Brain microvascular endothelial cell (primary cell): ENCODE results near the gene ABCA3.
"Not testable (repeated sequence)": the region's sequence is repeated elsewhere in the genome, so short reads cannot be mapped to it uniquely, and the experiment has no call there.

Source experiments
- DNase-seq: peaks from one replicate; pipeline ENCODE4 v3.0.0-alpha.2; 2020
- H3K27ac ChIP-seq: fragments of 250-450 bp; sonication (Bioruptor Pico); 2 replicates; pipeline ENCODE4 v1.5.1; 2020; ENCODE audit warnings: mild to moderate bottlenecking, moderate library complexity
- H3K27me3 ChIP-seq: fragments of 250-450 bp; sonication (Bioruptor Pico); replicated peaks from 2 replicates; pipeline ENCODE4 v1.5.1; 2020; ENCODE audit warnings: mild to moderate bottlenecking
- H3K36me3 ChIP-seq: fragments of 250-450 bp; sonication (Bioruptor Pico); replicated peaks from 2 replicates; pipeline ENCODE4 v1.5.1; 2020; ENCODE audit warnings: mild to moderate bottlenecking
- H3K4me3 ChIP-seq: 2 replicates; pipeline ENCODE4 v1.5.1; 2011; ENCODE audit warnings: low read depth, mild to moderate bottlenecking, control low read depth, low read length, moderate library complexity
- in situ Hi-C: cut with HindIII; loops from 2 replicates; pipeline ENCODE4 v1.10.0; 2017; ENCODE audit warnings: low sequenced_read_pairs, low pct_ligation_motif_present
- TF ChIP-seq, protein P1 (sequence below): IDR thresholded peaks from 2 replicates; pipeline ENCODE4 v1.5.1; 2011; ENCODE audit warnings: low read depth, mild to moderate bottlenecking, moderate library complexity, low read length, control low read depth, inconsistent platforms; ENCODE audit errors: missing control alignments

The ABCA3 gene

GRCh38 chr16:2260250-2260649 is 80.3 kb downstream of the ABCA3 start:
- TF ChIP-seq, protein P1, sequence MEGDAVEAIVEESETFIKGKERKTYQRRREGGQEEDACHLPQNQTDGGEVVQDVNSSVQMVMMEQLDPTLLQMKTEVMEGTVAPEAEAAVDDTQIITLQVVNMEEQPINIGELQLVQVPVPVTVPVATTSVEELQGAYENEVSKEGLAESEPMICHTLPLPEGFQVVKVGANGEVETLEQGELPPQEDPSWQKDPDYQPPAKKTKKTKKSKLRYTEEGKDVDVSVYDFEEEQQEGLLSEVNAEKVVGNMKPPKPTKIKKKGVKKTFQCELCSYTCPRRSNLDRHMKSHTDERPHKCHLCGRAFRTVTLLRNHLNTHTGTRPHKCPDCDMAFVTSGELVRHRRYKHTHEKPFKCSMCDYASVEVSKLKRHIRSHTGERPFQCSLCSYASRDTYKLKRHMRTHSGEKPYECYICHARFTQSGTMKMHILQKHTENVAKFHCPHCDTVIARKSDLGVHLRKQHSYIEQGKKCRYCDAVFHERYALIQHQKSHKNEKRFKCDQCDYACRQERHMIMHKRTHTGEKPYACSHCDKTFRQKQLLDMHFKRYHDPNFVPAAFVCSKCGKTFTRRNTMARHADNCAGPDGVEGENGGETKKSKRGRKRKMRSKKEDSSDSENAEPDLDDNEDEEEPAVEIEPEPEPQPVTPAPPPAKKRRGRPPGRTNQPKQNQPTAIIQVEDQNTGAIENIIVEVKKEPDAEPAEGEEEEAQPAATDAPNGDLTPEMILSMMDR = no peak
- Histone ChIP-seq H3K36me3 (peaks cover 76% of the 10 kb centered on the region), H3K27ac (no peak overlapping the region), H3K4me3 (no peak overlapping the region), H3K27me3 (no peaks in the 10 kb centered on the region)
- in situ Hi-C loops = no loop called here
- no peak for DNase-seq

- in situ Hi-C loops, DNase-seq, H3K27ac ChIP-seq, H3K4me3 ChIP-seq, H3K27me3 ChIP-seq: not testable (repeated sequence)
- peaks cover 85% of the 10 kb centered on the region for H3K36me3 ChIP-seq
Measured at GRCh38 chr16:2258530-2258929, 82.0 kb downstream of the ABCA3 start.

- in situ Hi-C loops = no loop called here
- no peak for DNase-seq
- no peaks in the 10 kb centered on the region for H3K27me3 ChIP-seq
- no peak overlapping the region for H3K27ac ChIP-seq
- no peak overlapping the region for H3K4me3 ChIP-seq
- TF ChIP-seq, protein P1 = no peak
- H3K36me3 ChIP-seq = peaks cover 82% of the 10 kb centered on the region
Measured at GRCh38 chr16:2257726-2258125, 82.8 kb downstream of the ABCA3 start.

DNA sequence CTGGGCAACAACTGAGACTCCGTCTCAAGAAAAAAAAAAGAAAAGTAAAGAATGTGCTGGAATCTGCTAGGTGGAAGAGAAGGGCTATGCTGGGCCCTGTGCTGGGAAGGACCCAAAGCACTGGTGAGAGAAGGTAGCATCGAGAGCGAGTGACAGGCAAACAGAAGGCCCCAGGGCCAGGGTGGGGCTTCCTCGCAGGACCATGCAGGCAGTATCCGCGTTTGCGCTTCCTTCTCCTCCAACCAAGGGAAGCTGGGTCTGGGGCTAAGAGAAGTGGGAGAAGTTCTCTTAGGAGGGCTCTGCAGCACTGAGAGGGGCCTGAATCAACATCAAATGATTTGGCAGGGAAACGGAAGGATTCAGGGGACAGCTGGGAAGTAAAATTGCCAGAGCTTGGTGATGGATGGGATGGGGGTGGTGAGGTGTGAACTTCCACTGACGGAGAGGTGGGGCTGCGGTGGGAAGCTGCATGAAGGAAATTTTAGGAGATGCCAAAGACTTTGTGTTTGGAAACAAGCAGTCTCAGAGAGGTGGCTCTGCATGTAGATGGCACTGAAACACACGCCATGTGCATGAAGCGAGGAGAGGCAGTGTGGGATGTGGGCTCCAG is 83.9 kb downstream of the ABCA3 start:
- in situ Hi-C loops = no loop called here
- Histone ChIP-seq H3K27me3 (no peaks in the 10 kb centered on the region), H3K27ac (no peak overlapping the region), H3K4me3 (no peak overlapping the region), H3K36me3 (peaks cover 77% of the 10 kb centered on the region)
- no peak for DNase-seq
- TF ChIP-seq, protein P1 = no peak

GRCh38 chr16:2253293-2253692 is 87.2 kb downstream of the ABCA3 start:
- no peak for DNase-seq
- no peak overlapping the region for H3K27ac ChIP-seq

GRCh38 chr16:2252806-2253148 is 87.8 kb downstream of the ABCA3 start:
- H3K36me3 ChIP-seq = peaks cover 51% of the 10 kb centered on the region
- no peaks in the 10 kb centered on the region for H3K27me3 ChIP-seq
- H3K27ac ChIP-seq = no peak overlapping the region
- no peak overlapping the region for H3K4me3 ChIP-seq
- DNase-seq = no peak
- in situ Hi-C loops = no loop called here
- TF ChIP-seq, protein P1 = no peak

More at GRCh38 chr16:2253293-2253692, 87.2 kb downstream of the ABCA3 start:
- H3K27me3 ChIP-seq = no peaks in the 10 kb centered on the region
- in situ Hi-C loops = no loop called here
- peaks cover 55% of the 10 kb centered on the region for H3K36me3 ChIP-seq
- H3K4me3 ChIP-seq = no peak overlapping the region
- TF ChIP-seq, protein P1 = no peak
